Heart left ventricle (tissue), 16 donors: Measurements from ENCODE around the gene OR51G1. TPM values are rescaled to one million over a fixed set of nuclear protein-coding genes. Genes with fewer than 3 reads are reported as not detected.

Experiments used
- ATAC-seq, 4 donors: fragments of 200-7000 bp; cut with Tn5 transposase; one replicate each; pipeline ENCODE4 v1.9.1; 2020 to 2022; ENCODE audit warnings: moderate library complexity in 4 of 4, mild to moderate bottlenecking in 3 of 4, moderate number of reproducible peaks in 1 of 4
- DNase-seq, 5 donors: peaks; one replicate each; pipeline ENCODE4 v3.0.0-alpha.2; 2020
- H3K27ac ChIP-seq, 12 donors: fragments of 200-600 bp; sonication (generic) in 4 of 12; one replicate each; pipeline versions ENCODE4 v1.5.0 to v1.8.0; 2016 to 2022; ENCODE audit warnings: mild to moderate bottlenecking in 2 of 12
- H3K27me3 ChIP-seq, 9 donors: fragments of 200-600 bp; sonication (generic) in 2 of 9; one replicate each; pipeline versions ENCODE4 v1.5.1 to v1.8.0; 2016 to 2022; ENCODE audit warnings: mild to moderate bottlenecking in 3 of 9
- H3K36me3 ChIP-seq, 9 donors: fragments of 200-600 bp; sonication (generic) in 2 of 9; one replicate each; pipeline versions ENCODE4 v1.5.0 to v1.8.0; 2018 to 2022; ENCODE audit warnings: mild to moderate bottlenecking in 2 of 9
- H3K4me1 ChIP-seq, 12 donors: fragments of 200-600 bp; sonication (generic) in 4 of 12; one replicate each; pipeline versions ENCODE4 v1.5.0 to v1.8.0; 2016 to 2022; ENCODE audit warnings: mild to moderate bottlenecking in 3 of 12
- H3K4me3 ChIP-seq, 12 donors: fragments of 200-600 bp; sonication (generic) in 4 of 12; one replicate each; pipeline versions ENCODE4 v1.5.0 to v1.8.0; 2017 to 2022; ENCODE audit warnings: mild to moderate bottlenecking in 9 of 12, moderate library complexity in 4 of 12
- H3K9me3 ChIP-seq, 12 donors: fragments of 200-600 bp; sonication (generic) in 4 of 12; one replicate each; pipeline versions ENCODE4 v1.5.0 to v1.8.0; 2016 to 2022; ENCODE audit warnings: mild to moderate bottlenecking in 1 of 12
- POLR2A ChIP-seq, 2 donors: fragments of 450-650 bp; IDR thresholded peaks; one replicate each; pipeline ENCODE4 v1.6.1; 2017; ENCODE audit warnings: antibody characterized with exemption in 2 of 2, mild to moderate bottlenecking in 2 of 2, moderate library complexity in 2 of 2
- WGBS, 4 donors: extraction: QIAGEN DNeasy Blood & Tissue Kit in 2 of 4; methylation state at CpG; one replicate each; pipeline versions ENCODE4 v1.1.5 to v1.1.7; 2013 to 2018; 5-methylcytosine and 5-hydroxymethylcytosine counted together
- intact Hi-C, 10 donors: fragments of 100-400 bp; cut with DNase I; formaldehyde crosslinking; loops; one replicate each; pipeline versions ENCODE4 v1.11.1 to v1.14.2; 2022
- polyA plus RNA-seq, 2 donors: library from polyadenylated mRNA; stranded (reverse); fragments of 200-250 nt; gene quantifications; one replicate each; pipeline ENCODE4 v1.2.3, GENCODE V29; 2013
- total RNA-seq, 9 donors: library from RNA; depleted of rRNA in 2 of 9; stranded (reverse); fragments of >200 nt in 2 of 9; fragmentation: NEBNext Ultra II Directional in 3 of 9; extraction: Animal tissue kit (Norgen Biotek cat#: 25700) in 3 of 9; gene quantifications; one replicate each; pipeline versions ENCODE4 v1.1.0 to v1.2.4, GENCODE V29; 2016 to 2023
- TF ChIP-seq, protein P1 (sequence below), 12 donors: fragments of 200-600 bp; sonication (generic) in 4 of 12; IDR thresholded peaks; one replicate each; pipeline versions ENCODE4 v1.5.0 to v1.8.0; 2018 to 2022; ENCODE audit warnings: antibody characterized with exemption in 12 of 12, mild to moderate bottlenecking in 5 of 12
- donor health status: ischemic (EF 13 %, LVEDD 7.1; RV severe dilation, severe dysfunction).
- donor health status: healthy with polysubstance abuse.
- donor health status: DM: no; HTN: yes; CAD: no.
- donor health status: DM: no; HTN: no; CAD: no.
- donor health status: ischemic (EF 25% LVEDD 6.9; RV normal size, moderate dysfunction).
- donor health status: ischemic (EF 25% LVEDD 5.7; RV mildly dilated, moderate dysfunction).
- donor health status: healthy.
- donor health status: DM: yes; HTN: yes; CAD: no.
- donor health status: ischemic (EF 35%, LVEDD 5.7; RV mildly dilated, moderate dysfunction).
- donor health status: nonischemic (EF 11% LVEDD 7.7; RV severe dilation, severe dysfunction).
- donor health status: DM: yes; HTN: yes; CAD: no.
- donor health status: PGD.
- donor health status: ischemic (EF 29% LVEDD 5.4; RV normal size, mild dysfunction).
- donor health status: nonischemic (EF 23%, LVEDD 6.1; RV moderate dilation, normal function).

OR51G1 gene
- total and polyA plus RNA-seq, 11 donors: not detected

DNA sequence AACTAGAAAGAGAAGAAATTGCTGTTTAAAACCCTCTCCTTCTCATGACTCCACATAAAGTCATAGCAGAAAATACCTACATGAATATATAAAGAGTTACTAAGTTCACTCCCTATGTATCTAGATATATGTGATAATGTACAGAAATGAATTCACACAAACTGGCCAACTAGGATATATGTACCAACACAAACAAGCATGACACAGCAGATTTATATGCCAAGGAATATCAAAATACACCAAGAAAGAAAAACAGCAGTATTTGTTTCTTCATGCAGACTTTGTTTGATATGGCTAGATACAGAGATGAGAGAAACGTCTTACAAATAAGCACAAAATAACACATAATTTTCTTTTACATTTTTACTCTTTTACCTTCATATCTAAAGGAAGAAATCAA is 1.8 kb downstream of the OR51G1 start:
- H3K9me3 ChIP-seq: no peaks in the 10 kb centered on the region
- no peak for TF ChIP-seq POLR2A (IDR thresholded peaks at IDR 0.05)
- TF ChIP-seq, protein P1, sequence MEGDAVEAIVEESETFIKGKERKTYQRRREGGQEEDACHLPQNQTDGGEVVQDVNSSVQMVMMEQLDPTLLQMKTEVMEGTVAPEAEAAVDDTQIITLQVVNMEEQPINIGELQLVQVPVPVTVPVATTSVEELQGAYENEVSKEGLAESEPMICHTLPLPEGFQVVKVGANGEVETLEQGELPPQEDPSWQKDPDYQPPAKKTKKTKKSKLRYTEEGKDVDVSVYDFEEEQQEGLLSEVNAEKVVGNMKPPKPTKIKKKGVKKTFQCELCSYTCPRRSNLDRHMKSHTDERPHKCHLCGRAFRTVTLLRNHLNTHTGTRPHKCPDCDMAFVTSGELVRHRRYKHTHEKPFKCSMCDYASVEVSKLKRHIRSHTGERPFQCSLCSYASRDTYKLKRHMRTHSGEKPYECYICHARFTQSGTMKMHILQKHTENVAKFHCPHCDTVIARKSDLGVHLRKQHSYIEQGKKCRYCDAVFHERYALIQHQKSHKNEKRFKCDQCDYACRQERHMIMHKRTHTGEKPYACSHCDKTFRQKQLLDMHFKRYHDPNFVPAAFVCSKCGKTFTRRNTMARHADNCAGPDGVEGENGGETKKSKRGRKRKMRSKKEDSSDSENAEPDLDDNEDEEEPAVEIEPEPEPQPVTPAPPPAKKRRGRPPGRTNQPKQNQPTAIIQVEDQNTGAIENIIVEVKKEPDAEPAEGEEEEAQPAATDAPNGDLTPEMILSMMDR (IDR thresholded peaks at IDR 0.05): no peak
- H3K27me3 ChIP-seq: no peaks in the 10 kb centered on the region
- no peak for ATAC-seq
- H3K4me1 ChIP-seq: no peaks in the 10 kb centered on the region
- intact Hi-C loops: no loop called here
- DNase-seq: no peak
- H3K4me3 ChIP-seq: no peak overlapping the region
- H3K36me3 ChIP-seq: no peaks in the 10 kb centered on the region
- H3K27ac ChIP-seq: no peak overlapping the region
- WGBS, 4 donors: 55 to 59% (median 57%) methylated on average over 1 of the region's 1 CpG

DNA sequence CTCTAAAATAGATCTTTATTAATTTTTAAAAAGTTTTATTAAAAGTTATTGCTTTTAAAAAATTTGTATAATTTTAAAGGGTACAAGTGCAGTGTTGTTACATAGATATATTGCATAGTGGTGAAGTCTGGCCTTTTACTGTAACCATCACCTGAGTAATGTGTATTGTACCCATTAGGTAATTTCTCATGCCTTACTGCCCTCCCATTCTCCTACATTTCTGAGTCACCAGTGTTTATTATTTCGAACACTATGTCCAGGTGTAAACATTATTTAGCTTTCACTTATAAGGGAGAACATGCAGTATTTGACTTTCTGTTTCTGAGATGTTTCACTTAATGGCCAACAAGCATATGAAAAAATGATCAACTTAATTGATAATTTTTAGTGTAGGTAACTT is 2.3 kb downstream of the OR51G1 start:
- TF ChIP-seq, protein P1 (IDR thresholded peaks at IDR 0.05): no peak
- TF ChIP-seq POLR2A (IDR thresholded peaks at IDR 0.05): no peak
- intact Hi-C loops: no loop called here
- Histone ChIP-seq H3K36me3 (no peaks in the 10 kb centered on the region), H3K9me3 (no peaks in the 10 kb centered on the region), H3K27me3 (no peaks in the 10 kb centered on the region), H3K27ac (no peak overlapping the region), H3K4me1 (no peaks in the 10 kb centered on the region), H3K4me3 (no peak overlapping the region)
- no peak for DNase-seq
- no peak for ATAC-seq
- 69 to 83% (median 77%) methylated on average over 1 of the region's 1 CpG for WGBS, 4 donors

DNA sequence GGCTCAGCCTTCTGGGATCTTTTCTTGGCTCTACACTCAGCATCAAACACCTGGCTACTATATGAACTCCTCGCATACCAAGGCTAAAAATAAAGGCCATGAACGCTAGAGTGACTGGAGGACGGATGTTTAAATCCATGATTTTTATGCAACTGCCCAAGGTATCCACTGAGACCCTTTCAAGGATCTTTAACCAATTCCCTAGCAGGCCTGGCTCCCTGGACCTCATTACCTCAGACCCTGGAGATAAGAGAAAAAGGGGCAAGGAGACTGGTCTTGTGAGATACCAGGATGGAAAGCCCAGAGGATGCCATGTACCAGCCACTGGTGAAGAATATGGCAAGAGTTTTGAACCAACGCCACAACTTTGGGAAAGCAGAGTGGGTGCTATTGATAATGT is 4.9 kb downstream of the OR51G1 start, which contains the start of gene OR51G2:
TSS of gene OR51G2 (minus strand) at position 101 of the 400 bp plus-strand sequence. CDS start 3,687 bp downstream, outside the sequence.
- no peak within 1 kb of the TSS for H3K27ac ChIP-seq
- no peak within 1 kb of the TSS for H3K4me3 ChIP-seq
- no peaks in the 10 kb centered on the region for H3K9me3 ChIP-seq
- H3K4me1 ChIP-seq: no peaks in the 10 kb centered on the region
- H3K27me3 ChIP-seq: no peaks in the 10 kb centered on the region
- ATAC-seq: no peak
- DNase-seq: no peak
- 67 to 89% (median 76%) methylated on average over 4 of the region's 4 CpGs for WGBS, 4 donors
- H3K36me3 ChIP-seq: no peaks in the 10 kb centered on the region
- intact Hi-C loops: no loop called here
- TF ChIP-seq, protein P1 (IDR thresholded peaks at IDR 0.05): no peak
- TF ChIP-seq POLR2A (IDR thresholded peaks at IDR 0.05): no peak

DNA sequence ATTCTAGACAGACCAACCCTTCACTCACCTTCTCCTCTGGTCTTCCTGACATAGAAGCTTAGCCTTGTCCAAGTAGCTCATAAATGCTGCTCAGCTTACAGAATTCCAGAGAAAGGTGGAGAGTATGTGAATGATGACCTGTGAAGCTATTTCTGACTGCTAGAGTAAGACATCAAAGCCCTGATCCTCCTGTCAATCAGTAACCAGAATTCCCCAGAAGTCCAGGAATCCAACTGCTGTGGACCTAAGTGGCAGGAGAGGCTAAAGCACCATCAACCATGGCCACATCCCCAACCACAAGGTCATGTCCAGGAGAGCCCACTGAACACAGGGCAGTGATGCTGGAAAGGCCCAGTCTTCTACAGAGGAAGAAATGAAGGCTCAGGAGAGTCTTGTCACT is 7.6 kb downstream of the OR51G1 start:
- no peaks in the 10 kb centered on the region for H3K36me3 ChIP-seq
- intact Hi-C loops: no loop called here
- H3K27ac ChIP-seq: no peak overlapping the region
- H3K4me1 ChIP-seq: no peaks in the 10 kb centered on the region
- DNase-seq (no peak), ATAC-seq (no peak)
- no peaks in the 10 kb centered on the region for H3K9me3 ChIP-seq
- no peak for TF ChIP-seq POLR2A (IDR thresholded peaks at IDR 0.05)
- TF ChIP-seq, protein P1 (IDR thresholded peaks at IDR 0.05): no peak
- no peak overlapping the region for H3K4me3 ChIP-seq
- H3K27me3 ChIP-seq: no peaks in the 10 kb centered on the region
